DMS53 treated with DMSO at 0.1 percent for 48 hours (cell line): ENCODE measurements around the gene DDR2.
"Not testable (repeated sequence)": the region's sequence is repeated elsewhere in the genome, so short reads cannot be mapped to it uniquely, and the experiment has no call there.

ENCODE experiments used
- DNase-seq: peaks from one replicate; lab custom pipeline; 2025; ENCODE audit not compliant: unreplicated experiment; lab: John Stamatoyannopoulos, UW

The DDR2 gene

GRCh38 chr1:162755306-162755705, 123.0 kb downstream of the DDR2 start:
- DNase-seq: no peak

DNA sequence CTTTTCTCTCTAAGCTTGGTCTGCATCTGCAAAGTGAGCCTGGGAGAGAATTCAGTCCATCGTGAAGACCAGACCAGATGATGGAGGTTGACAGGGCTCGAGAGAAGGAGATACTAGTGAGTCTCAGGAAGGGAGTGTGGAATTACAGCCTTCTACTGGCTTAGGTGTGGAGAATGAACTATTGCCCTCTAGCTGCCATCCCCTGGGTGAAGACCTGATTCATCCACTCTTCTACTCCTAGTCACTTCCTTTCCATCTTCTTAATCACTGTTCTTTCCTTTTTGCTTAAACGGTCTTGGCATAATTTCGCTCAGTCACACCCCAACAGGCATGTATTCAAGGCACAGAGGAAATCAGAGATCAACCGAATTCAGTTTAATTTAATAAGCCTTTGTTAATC, 124.3 kb downstream of the DDR2 start:
- DNase-seq: no peak

DNA sequence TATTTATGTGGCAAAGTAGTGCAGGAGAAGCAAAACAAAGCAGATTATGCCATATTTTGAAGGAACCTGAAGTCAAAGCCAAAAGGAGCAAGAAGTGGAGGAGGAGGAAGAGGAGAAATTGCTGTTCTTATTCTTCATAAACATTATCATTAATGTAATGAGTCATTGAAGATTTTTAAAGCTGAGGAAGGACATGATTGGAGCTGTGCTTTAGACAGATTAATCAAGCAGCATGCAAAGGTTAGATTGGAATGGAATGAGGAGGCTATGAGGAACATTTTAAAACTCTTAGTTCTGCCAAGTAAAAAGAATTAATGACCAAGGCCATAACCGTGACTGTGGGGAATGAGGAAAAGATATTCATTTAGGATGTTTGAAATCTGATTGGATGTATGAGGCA, 125.2 kb downstream of the DDR2 start:
- no peak for DNase-seq

DNA sequence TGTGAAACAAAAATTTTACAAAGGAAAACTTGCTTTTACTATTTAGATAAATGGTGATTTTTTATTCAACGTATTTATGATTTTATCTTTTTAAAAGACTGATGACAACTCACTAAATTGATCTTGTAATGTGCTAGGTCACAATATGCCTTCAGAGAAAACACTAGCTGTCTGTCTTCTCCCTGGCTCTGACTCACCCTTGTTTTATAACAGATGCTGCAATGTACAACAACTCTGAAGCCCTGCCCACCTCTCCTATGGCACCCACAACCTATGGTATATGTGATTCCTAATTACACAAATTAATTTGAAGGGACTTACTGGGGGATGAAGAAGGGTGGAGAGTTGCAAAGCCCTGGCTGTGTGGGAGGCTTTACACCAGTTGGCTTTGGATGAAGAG, 133.5 kb downstream of the DDR2 start:
- DNase-seq: no peak

DNA sequence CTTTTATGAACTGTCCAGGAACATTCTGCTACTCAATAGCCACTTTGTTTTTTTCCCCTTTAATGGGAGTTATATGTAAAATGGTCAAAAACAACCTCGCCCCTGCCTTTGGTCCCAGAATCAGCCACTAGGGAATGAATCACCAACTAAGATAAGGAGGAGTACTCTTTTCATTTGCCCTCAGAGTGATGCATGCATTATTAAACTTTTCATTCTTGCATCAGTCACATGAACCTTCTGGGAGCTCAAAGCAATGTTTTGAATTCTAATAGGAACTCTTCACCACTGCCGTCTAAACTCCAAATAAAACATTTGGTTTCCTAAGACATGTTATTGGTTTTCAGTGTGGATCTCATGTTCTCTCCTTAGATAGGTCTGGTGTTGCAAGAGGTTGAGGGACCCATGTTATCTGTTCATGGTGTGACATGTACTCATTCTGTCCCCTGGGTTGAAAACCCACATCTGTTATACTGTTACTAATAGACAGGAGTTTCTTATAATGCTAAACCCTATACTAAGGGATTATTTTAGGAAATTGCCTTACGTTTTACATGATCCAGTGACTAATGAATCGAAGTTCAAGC, 140.4 kb downstream of the DDR2 start:
- no peak for DNase-seq

GRCh38 chr1:162774007-162774406, 141.7 kb downstream of the DDR2 start:
- DNase-seq: no peak

DNA sequence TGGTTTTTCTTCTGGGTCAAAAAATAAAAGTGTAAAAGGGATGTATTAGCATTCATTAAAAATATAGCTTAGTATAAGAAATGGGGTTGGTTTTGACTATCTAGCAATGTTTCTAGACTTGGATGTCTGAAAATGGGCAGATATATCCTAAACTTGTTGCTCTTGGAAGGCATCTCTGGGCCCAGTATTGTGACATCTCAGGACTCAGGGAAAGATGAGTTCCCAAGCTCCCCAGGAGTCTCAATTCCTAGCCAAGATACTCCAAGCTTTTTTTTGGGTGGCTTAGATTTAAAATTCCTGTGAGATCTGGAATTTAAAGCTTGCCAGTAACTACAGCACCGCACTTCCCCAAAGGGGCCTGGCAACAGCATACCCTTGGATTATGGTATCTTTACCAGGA, 146.8 kb downstream of the DDR2 start:
- DNase-seq: no peak

GRCh38 chr1:162782671-162783070, 150.4 kb downstream of the DDR2 start:
- DNase-seq: no peak

DNA sequence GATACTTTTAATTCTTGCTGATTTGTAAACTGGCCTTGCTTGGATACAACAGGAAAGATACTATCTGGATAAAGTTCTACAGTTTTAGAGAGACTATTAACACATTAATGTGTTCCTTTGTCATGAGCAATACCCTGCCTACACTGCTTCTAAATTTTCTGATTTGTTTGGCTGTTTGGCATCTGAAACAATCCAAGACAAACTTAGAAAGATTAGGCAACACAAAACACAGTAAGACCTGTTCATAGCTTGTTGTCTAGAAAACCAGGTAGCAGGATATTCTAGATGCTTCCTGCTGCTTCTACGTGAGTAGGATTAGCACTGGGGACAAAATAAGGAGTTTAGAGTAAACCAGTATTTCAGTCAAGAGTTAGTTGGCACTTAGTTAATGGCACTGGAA, 152.7 kb downstream of the DDR2 start:
- DNase-seq: not testable (repeated sequence)

GRCh38 chr1:162788783-162789182, 156.5 kb downstream of the DDR2 start:
- DNase-seq: peak; percentile 10

GRCh38 chr1:162790303-162790984, 158.2 kb downstream of the DDR2 start, which contains the start of gene HSD17B7:
TSS of gene HSD17B7 (plus strand) at chr1:162790702. CDS start at chr1:162790801, 99 bp downstream.
- peak; percentile 65 for DNase-seq

DNA sequence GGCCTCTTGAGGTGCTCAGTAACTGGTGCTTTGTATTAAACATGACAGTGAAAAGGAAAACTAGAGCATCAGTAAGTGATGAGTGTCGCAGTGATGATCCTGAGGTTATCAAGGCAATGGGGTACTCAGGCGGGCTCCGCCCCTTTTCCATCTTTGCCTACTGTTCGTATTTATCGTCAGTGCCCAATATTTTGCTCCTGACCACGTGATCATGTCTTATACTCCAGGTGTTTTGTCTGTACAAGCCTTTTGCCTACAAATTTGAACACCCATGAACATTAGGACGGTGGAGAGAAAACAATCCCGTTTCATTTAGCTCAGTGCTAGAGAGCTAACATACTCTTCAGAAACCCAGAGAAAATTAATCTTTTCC, 158.7 kb downstream of the DDR2 start:
- not testable (repeated sequence) for DNase-seq

- DNase-seq: not testable (repeated sequence)
Measured at GRCh38 chr1:162794284-162794683, 162.0 kb downstream of the DDR2 start.

DNA sequence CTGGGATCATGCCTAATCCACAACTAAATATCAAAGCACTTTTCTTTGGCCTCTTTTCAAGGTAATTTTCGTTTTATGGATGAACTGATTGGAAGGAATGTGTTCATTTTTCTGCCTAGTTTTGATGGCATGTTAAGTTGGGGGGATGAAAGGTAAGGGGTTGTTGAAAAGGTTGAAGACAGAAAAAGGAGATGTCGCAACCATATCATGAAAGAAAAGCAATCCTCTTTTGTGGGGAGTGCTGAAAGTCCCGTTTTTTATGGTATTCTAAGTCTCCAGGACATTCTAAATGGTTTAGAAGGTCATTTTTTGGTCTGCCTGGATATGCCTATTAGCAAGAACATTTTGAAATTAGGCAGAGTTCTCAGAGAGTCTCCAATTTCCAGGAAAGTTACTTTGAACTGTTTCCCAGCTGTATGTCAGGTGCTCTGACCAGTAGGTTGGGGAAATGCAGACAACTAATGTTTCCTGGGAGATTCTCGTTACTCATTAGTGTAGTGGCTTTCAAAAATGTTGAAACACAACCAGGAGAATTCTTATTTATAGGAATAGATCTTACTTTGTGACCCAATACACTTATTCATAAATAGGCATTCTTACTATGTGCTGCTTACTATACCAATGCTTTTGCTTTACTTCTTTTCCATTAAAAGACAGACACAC, 164.5 kb downstream of the DDR2 start:
- DNase-seq: not testable (repeated sequence)

- DNase-seq: peak; percentile 37
Measured at GRCh38 chr1:162799995-162800830, 167.9 kb downstream of the DDR2 start.

- not testable (repeated sequence) for DNase-seq
Measured at GRCh38 chr1:162807503-162807902, 175.2 kb downstream of the DDR2 start.

DNA sequence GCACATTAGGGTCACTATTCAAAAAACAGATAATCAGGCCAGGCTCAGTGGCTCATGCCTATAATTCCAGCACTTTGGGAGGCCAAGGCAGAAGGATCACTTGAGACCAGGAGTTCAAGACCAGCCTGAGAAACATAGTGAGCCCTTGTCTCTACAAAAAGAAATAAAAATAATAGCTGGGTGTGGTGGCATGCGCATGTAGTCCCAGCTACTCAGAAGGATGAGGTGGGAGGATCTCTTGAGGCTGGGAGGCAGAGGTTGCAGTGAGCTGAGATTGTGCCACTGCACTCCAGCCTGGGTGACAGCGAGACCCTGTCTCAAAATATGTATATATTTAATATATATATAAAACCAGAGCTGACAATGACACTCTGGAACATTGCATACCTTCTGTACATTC, 180.1 kb downstream of the DDR2 start:
- not testable (repeated sequence) for DNase-seq

DNA sequence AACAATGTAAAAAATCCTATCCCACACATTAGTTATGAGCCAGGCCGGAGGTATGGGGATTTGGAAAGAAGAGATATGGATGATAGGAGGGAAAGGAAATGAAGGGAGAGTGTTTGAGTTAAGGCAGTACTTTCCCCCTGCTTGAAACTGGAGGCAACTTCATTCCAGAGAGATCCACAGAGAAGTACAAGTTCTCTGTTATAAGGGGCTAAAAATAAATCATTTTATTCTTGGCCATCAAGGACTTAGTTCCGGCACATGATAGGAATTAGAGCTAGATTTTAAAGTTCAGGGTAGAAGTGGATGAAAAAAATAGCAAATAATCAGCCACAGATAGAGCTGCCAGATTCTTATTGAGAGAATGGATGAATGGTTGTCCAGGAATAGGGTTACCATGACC, 185.9 kb downstream of the DDR2 start:
- DNase-seq: not testable (repeated sequence)

DNA sequence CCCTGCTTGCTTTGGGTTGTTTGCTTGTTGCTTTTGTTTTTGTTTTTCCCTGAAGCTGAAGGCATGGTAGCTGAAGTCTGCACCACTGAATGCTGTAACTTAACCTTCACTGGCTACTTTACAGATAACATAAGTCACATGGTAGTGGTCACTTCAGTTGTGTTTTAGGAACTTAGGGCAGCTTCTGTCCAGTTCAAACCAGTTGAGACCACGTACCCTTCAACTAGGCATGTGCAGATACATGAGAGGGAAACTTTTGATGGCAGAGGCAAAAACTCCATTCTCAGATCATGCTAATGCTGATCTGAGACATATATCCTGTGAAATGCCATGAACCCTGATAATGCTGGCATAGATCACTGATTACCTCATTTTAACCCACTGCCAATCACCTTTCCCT, 186.4 kb downstream of the DDR2 start:
- DNase-seq: not testable (repeated sequence)

DNA sequence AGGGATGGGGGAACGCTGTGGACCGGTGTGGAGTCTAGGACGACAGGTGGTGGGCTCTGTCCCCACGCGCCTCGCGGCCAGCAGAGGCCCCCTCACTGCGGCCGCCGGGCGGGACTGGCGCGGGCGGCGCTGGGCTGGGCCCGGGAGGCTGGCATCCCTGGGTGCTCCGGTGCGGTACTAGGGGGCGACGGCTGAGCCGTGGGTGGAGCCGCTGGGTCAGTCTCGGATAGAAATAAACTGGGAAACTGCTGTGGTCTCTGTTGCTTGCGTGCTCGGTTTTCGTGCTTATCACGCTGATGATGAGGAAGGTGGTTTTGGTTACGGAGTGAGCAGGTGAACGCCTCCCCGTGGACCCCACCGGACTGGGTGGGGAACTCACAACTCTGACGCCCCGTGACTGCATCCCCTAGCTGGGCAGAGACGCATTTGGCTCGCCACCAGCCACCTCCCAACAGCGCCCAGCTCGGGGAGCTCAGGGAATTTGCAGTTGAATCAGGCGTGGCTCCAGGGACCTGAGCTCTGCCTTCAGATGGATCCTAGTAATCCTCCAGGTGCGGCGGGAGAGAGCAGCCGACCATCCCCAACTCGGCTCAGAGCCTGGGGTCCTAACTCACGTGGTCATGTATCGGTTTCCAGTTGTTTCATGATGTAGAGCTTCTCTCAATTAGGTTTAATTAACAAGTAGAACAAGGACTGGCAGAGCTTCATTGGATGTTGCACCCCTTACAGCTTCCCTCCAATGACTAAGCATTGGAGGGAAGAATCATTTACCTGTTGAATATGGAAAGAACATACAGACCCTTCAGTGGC, 190.3 kb downstream of the DDR2 start:
- peak; percentile 34 for DNase-seq

GRCh38 chr1:162823231-162823630, 191.0 kb downstream of the DDR2 start:
- no peak for DNase-seq
